ENCODE results near the gene UBE2Q1. TPM values are rescaled to one million over a fixed set of nuclear protein-coding genes. Genes with fewer than 3 reads are reported as not detected.

The UBE2Q1 gene
- total RNA-seq, 1 experiment from 2014 or later: 62.7 TPM

DNA sequence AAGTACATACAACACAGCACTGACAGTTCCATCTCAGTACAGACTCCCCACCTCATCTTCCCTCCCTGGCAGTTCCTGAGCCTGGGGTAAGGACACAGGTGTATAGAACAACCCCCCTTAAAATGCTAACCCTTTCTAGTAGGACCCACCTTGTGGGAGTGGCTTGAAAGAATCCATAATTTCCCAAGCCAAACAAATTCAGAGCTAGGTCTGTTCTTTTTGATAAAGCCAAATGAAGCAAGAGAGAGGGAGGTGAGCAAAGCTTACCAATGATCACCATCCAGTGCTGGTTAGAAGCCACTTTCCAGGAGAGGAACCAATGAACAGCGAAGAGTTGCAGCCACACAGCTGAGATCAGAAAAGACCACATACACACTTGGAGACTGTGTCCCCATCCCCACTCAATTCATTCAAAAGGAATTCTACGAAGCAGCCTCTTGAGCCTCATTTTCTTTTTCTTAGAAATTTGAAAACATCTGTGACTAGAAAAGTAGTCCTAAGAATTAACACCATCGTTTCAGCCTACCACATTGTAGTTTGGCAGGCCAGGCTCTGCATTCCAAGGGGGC lies 9.2 kb downstream of the UBE2Q1 start:
- TF ChIP-seq CBFB (CRISPR knock-in tag; IDR thresholded peaks at IDR 0.05; ENCODE audit: low read depth) (no peak), ZNF232 (CRISPR knock-in tag; IDR thresholded peaks at IDR 0.05) (no peak), E2F5 (CRISPR knock-in tag; IDR thresholded peaks at IDR 0.05) (no peak), NFATC4 (CRISPR knock-in tag; IDR thresholded peaks at IDR 0.05) (no peak), CREM (CRISPR knock-in tag; IDR thresholded peaks at IDR 0.05) (no peak), STAT6 (CRISPR knock-in tag; conservative IDR thresholded peaks at IDR 0.05; ENCODE audit: low read depth) (no peak), ETV6 (CRISPR knock-in tag; IDR thresholded peaks at IDR 0.05) (no peak), ZNF416 (CRISPR knock-in tag; IDR thresholded peaks at IDR 0.05) (no peak), ZNF281 (CRISPR knock-in tag; IDR thresholded peaks at IDR 0.05) (no peak), ZNF671 (CRISPR knock-in tag; IDR thresholded peaks at IDR 0.05) (no peak), KAT7 (CRISPR knock-in tag; IDR thresholded peaks at IDR 0.05; ENCODE audit: borderline replicate concordance) (no peak)
- TF ChIP-seq, protein P1, sequence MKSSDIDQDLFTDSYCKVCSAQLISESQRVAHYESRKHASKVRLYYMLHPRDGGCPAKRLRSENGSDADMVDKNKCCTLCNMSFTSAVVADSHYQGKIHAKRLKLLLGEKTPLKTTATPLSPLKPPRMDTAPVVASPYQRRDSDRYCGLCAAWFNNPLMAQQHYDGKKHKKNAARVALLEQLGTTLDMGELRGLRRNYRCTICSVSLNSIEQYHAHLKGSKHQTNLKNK (CRISPR knock-in tag; IDR thresholded peaks at IDR 0.05): no peak
- TF ChIP-seq, protein P2, sequence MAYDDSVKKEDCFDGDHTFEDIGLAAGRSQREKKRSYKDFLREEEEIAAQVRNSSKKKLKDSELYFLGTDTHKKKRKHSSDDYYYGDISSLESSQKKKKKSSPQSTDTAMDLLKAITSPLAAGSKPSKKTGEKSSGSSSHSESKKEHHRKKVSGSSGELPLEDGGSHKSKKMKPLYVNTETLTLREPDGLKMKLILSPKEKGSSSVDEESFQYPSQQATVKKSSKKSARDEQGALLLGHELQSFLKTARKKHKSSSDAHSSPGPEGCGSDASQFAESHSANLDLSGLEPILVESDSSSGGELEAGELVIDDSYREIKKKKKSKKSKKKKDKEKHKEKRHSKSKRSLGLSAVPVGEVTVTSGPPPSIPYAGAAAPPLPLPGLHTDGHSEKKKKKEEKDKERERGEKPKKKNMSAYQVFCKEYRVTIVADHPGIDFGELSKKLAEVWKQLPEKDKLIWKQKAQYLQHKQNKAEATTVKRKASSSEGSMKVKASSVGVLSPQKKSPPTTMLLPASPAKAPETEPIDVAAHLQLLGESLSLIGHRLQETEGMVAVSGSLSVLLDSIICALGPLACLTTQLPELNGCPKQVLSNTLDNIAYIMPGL (CRISPR knock-in tag; IDR thresholded peaks at IDR 0.05): no peak
- Mint-ChIP-seq H3K9me3 (no peaks in the 10 kb centered on the region), H3K4me1 (no peaks in the 10 kb centered on the region; the same call in 1 of the 2 replicates), H3K27me3 (ENCODE audit: low read depth) (no peaks in the 10 kb centered on the region), H3K36me3 (peaks cover 54% of the 10 kb centered on the region), H3K4me3 (no peak overlapping the region), H3K27ac (no peak overlapping the region; the same call in 1 of the 2 replicates)
- DNase-seq (ENCODE audit: low spot score): no peak
- ATAC-seq: no peak
- POLR2A ChIA-PET: no interaction called here
- CTCF ChIA-PET: interaction anchor here (1.3 kb wide), 1 partner anchor 70 kb away, joined by 9 read pairs; no protein-coding TSS in a partner anchor

- Mint-ChIP-seq H3K9me3 (no peaks in the 10 kb centered on the region), H3K36me3 (peaks cover 42% of the 10 kb centered on the region), H3K4me3 (no peak overlapping the region), H3K4me1 (no peaks in the 10 kb centered on the region; the same call in 1 of the 2 replicates), H3K27me3 (ENCODE audit: low read depth) (no peaks in the 10 kb centered on the region), H3K27ac (no peak overlapping the region)
- POLR2A ChIA-PET: no interaction called here
- DNase-seq (ENCODE audit: low spot score): no peak
- CTCF ChIA-PET: no interaction called here
- ATAC-seq: no peak
- no peak for TF ChIP-seq CREB1 (CRISPR knock-in tag; IDR thresholded peaks at IDR 0.05)
- no peak for TF ChIP-seq STAT6 (CRISPR knock-in tag; conservative IDR thresholded peaks at IDR 0.05; ENCODE audit: low read depth)
- no peak for TF ChIP-seq E2F5 (CRISPR knock-in tag; IDR thresholded peaks at IDR 0.05)
- no peak for TF ChIP-seq ZBTB21 (CRISPR knock-in tag; IDR thresholded peaks at IDR 0.05; ENCODE audit: borderline replicate concordance)
- TF ChIP-seq, protein P3, sequence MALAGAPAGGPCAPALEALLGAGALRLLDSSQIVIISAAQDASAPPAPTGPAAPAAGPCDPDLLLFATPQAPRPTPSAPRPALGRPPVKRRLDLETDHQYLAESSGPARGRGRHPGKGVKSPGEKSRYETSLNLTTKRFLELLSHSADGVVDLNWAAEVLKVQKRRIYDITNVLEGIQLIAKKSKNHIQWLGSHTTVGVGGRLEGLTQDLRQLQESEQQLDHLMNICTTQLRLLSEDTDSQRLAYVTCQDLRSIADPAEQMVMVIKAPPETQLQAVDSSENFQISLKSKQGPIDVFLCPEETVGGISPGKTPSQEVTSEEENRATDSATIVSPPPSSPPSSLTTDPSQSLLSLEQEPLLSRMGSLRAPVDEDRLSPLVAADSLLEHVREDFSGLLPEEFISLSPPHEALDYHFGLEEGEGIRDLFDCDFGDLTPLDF (CRISPR knock-in tag; IDR thresholded peaks at IDR 0.05): no peak
- no peak for TF ChIP-seq TCF7 (CRISPR knock-in tag; IDR thresholded peaks at IDR 0.05; ENCODE audit: low read depth)
- no peak for TF ChIP-seq ZSCAN18 (CRISPR knock-in tag; IDR thresholded peaks at IDR 0.05)
- no peak for TF ChIP-seq OVOL2 (CRISPR knock-in tag; IDR thresholded peaks at IDR 0.05; ENCODE audit: borderline replicate concordance)
Observed at GRCh38 chr1:154548028-154548427, 10.4 kb downstream of the UBE2Q1 start.

Data from WTC11 (cell line).